Astrocyte of the cerebellum (primary cell): ENCODE measurements around the gene KCTD3.

ENCODE experiments used
- DNase-seq: peaks from one replicate; pipeline ENCODE4 v3.0.0-alpha.2; 2011; ENCODE audit warnings: low read depth
- H3K4me3 ChIP-seq: 2 replicates; pipeline ENCODE4 v1.5.1; 2011; ENCODE audit warnings: mild to moderate bottlenecking, low read depth, low read length, moderate library complexity
- in situ Hi-C: cut with HindIII; loops from 2 replicates; pipeline ENCODE4 v1.10.0; 2017; ENCODE audit warnings: low sequenced_read_pairs
- TF ChIP-seq, protein P1 (sequence below): IDR thresholded peaks from 2 replicates; pipeline ENCODE4 v1.5.1; 2012; ENCODE audit warnings: low read length, low read depth, moderate library complexity, mild to moderate bottlenecking; ENCODE audit errors: missing control alignments

KCTD3 gene

DNA sequence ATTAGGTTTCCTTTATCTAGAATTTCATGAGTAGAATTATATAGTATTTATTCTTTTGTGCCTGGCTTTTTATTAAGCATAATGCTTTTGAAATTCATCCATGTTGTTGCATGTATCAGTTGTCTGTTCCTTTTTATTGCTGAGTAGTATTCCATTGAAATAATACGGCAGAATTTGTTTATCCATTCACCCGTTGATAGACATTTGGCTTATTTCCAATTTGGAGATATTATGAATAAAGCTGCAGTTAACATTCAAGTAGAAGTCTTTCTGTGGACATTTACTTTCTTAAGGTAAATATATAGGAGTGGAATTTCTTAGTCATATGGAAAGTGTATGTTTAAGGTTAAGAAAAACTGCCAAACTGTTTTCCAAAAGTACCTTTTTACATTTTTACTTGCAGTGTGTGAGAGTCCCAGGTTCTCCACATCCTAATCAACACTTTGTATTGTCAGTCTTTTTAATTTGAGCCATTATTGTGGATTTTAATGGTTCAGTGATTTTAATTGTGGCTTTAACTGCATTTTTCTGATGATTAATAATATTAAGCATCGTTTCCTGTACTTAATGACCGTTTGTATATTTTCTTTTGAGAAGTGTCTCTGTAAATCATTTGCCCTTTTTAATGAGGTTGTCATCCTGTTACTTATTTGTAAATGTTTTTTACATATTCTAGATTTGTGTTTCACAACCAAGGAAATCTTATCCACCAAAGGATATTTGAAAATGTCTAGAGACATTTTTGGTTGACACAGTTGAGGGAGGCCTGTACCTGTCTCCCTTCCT is 22.7 kb downstream of the KCTD3 start:
- TF ChIP-seq, protein P1, sequence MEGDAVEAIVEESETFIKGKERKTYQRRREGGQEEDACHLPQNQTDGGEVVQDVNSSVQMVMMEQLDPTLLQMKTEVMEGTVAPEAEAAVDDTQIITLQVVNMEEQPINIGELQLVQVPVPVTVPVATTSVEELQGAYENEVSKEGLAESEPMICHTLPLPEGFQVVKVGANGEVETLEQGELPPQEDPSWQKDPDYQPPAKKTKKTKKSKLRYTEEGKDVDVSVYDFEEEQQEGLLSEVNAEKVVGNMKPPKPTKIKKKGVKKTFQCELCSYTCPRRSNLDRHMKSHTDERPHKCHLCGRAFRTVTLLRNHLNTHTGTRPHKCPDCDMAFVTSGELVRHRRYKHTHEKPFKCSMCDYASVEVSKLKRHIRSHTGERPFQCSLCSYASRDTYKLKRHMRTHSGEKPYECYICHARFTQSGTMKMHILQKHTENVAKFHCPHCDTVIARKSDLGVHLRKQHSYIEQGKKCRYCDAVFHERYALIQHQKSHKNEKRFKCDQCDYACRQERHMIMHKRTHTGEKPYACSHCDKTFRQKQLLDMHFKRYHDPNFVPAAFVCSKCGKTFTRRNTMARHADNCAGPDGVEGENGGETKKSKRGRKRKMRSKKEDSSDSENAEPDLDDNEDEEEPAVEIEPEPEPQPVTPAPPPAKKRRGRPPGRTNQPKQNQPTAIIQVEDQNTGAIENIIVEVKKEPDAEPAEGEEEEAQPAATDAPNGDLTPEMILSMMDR, result no peak
- in situ Hi-C loops, result no loop called here
- no peak overlapping the region for H3K4me3 ChIP-seq
- DNase-seq, result no peak

DNA sequence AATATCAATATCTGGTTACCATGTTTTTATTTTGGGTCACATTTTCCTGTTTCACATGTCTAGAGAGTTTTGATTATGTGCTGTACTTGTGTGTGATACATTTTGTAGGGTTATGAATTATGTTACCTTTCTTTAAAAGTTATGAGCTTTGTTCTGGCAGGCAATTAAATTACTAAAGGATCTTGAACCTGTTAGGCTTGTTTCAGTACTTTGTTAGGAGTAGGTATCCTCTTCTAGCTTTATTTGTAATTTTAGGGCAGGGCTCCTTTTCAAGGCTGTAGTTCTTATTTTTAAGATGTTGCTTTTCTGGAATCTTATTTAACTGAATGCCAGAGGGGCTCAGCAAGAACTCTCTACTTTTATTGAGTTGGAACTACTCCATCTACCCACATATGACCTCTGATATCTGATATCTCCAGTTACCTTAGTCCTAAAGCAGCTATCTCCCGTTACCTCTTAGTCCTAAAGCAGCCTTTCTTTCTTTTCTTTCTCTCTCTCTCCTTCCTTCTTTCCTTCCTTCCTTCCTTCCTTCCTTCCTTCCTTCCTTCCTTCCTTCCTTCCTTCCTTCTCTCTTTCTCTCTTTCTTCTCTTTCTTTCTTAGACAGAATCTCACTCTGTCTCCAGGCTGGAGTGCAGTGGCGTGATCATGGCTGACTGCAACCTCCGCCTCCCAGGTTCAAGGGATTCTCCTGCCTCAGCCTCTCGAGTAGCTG is 23.8 kb downstream of the KCTD3 start:
- TF ChIP-seq, protein P1, result no peak
- no peak overlapping the region for H3K4me3 ChIP-seq
- DNase-seq, result no peak
- in situ Hi-C loops, result no loop called here

DNA sequence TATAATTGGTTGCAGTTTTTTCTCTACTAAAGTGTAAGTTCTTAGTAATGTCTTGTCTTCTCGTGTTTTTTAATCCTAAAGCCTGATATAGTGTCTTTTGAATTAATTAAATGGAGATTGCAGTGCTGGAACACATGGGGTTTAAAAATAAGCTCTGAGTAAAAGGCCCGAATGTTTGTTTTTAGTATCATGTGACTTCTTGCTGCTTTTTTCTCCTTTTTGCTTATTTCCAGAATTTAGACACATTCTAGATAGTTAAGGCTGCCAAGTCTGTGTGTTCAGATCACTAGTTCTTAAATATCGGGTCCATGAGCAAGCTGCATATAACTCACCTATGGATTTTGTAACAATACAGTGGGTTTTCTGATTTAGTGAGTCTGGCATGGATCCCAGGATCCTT is 27.5 kb downstream of the KCTD3 start:
- in situ Hi-C loops, result no loop called here
- no peak for DNase-seq
- TF ChIP-seq, protein P1, result no peak
- no peak overlapping the region for H3K4me3 ChIP-seq

DNA sequence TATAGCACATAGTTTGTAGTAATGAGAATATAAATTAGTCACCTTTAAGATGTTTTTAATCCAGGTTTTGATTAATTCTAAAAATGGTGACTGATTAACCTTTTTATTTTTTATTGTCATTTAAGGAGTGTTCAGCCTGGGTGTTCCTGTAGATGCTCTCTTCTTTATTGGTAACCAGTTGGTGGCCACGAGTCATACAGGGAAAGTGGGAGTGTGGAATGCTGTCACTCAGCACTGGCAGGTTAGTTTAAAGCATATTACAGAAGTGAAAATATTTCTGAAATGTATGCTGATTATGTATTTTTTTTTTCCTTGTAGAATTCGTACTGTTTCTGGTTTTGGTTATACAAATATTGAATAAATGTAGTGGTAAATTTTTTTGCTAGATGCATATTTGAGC is 28.1 kb downstream of the KCTD3 start:
- in situ Hi-C loops, result no loop called here
- no peak for DNase-seq
- TF ChIP-seq, protein P1, result no peak

DNA sequence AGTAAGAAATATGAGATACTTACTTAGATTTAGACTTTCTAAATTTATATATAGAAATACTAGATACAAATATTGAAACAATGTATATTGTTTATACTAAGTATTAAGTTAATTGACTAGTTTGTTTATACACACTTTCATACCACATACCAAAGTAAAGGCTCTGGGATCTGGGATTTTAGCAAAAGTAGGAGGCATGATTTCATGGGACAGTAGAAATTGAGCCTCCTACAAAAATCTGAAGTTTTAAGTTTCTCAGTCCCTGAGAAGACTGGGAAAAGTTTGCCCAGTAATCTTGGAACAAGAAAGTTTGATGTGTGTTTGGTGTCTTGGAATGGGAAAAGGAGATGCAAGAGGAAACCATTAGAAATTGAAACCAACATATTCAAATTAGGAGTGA is 30.9 kb downstream of the KCTD3 start:
- in situ Hi-C loops, result no loop called here
- no peak for DNase-seq
- TF ChIP-seq, protein P1, result no peak
- H3K4me3 ChIP-seq, result no peak overlapping the region

More for the DNA sequence above, 28.1 kb downstream of the KCTD3 start:
- no peak overlapping the region for H3K4me3 ChIP-seq

DNA sequence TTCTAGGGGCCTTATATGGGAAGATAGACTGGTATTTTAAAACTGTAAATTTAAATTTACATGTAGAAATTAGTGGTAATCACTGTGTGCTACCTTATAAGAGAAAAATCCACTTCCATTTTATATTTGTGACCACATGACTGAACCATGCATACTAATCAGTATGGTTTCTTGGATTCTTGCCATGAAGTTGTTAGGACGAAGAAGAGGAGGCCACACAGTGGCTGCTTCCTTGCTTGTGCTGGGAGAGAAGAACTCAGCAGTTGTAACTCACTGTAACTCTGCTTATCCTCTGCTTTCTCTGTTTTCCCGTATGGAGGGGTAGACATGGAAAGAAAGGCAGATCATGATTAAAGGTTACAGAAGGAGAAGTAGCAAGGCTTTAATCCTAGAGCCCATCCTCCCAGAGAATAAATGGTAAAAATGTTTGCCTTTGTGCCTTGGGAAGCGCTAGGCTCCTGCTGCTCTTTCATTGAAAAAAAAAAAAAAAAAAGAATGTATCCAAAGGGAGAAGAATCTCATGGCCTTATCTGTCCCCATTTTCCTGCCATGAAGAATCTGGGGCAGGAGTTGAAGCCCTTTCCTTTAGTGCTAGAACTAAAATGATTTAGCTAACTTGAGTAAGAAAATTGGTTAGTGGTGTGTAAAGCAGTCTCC is 32.4 kb downstream of the KCTD3 start:
- in situ Hi-C loops, result no loop called here
- peak; percentile 45 for DNase-seq
- H3K4me3 ChIP-seq, result no peak overlapping the region
- TF ChIP-seq, protein P1, result no peak
